Caco-2 (cell line): ENCODE data around the gene KCNJ12. TPM values are rescaled to one million over a fixed set of nuclear protein-coding genes. Genes with fewer than 3 reads are reported as not detected.

ENCODE experiments used
- BruUV-seq: library from RNA; stranded (reverse); fragments of 400-500 nt; replicated peaks from 2 replicates; lab custom pipeline; 2021; lab: Mats Ljungman, UMichigan
- CTCF ChIA-PET: fragments of 300-600 bp; sonication (Branson Sonifier 250); formaldehyde crosslinking; loops from one replicate; lab custom pipeline; 2022; ENCODE audit warnings: antibody characterized with exemption; lab: Charles Lee
- POLR2A ChIA-PET: fragments of 300-600 bp; sonication (Branson Sonifier 250); formaldehyde crosslinking; loops from one replicate; lab custom pipeline; 2022; ENCODE audit warnings: antibody characterized with exemption; lab: Charles Lee
- DNase-seq, 2 experiments: peaks; one replicate each; pipeline versions ENCODE4 v3.0.0 to v3.0.0-alpha.2; 2020 to 2022
- H3K27me3 ChIP-seq: replicated peaks from 2 replicates; pipeline ENCODE4 v1.6.0; 2011; ENCODE audit warnings: low read length; ENCODE audit not compliant: control insufficient read depth, insufficient read depth
- H3K36me3 ChIP-seq: 2 replicates; pipeline ENCODE4 v1.5.1; 2011; ENCODE audit warnings: low read length; ENCODE audit not compliant: control insufficient read depth, insufficient read depth
- H3K4me1 ChIP-seq: fragments of 250-450 bp; sonication (Bioruptor Pico); 2 replicates; pipeline ENCODE4 v1.5.1; 2020; ENCODE audit warnings: mild to moderate bottlenecking
- H3K4me3 ChIP-seq: 2 replicates; pipeline ENCODE4 v1.5.1; 2011; ENCODE audit warnings: low read depth, mild to moderate bottlenecking, control low read depth, low read length
- H3K9me3 ChIP-seq: fragments of 250-450 bp; sonication (Bioruptor Pico); 2 replicates; pipeline ENCODE4 v1.5.1; 2020; ENCODE audit warnings: mild to moderate bottlenecking, moderate library complexity
- H3K27ac Mint-ChIP-seq: one replicate; pipeline ENCODE4 v1.8.0; 2022; ENCODE audit warnings: mixed read lengths; ENCODE audit not compliant: unreplicated experiment
- H3K27me3 Mint-ChIP-seq: one replicate; pipeline ENCODE4 v1.8.0; 2022; ENCODE audit warnings: mixed read lengths; ENCODE audit not compliant: insufficient read depth, unreplicated experiment
- H3K36me3 Mint-ChIP-seq: one replicate; pipeline ENCODE4 v1.8.0; 2022; ENCODE audit warnings: mild to moderate bottlenecking, mixed read lengths; ENCODE audit not compliant: insufficient read depth, unreplicated experiment
- H3K4me1 Mint-ChIP-seq: one replicate; pipeline ENCODE4 v1.8.0; 2022; ENCODE audit warnings: low read depth, mixed read lengths; ENCODE audit not compliant: unreplicated experiment
- H3K4me3 Mint-ChIP-seq: one replicate; pipeline ENCODE4 v1.8.0; 2022; ENCODE audit warnings: mild to moderate bottlenecking, moderate library complexity, mixed read lengths; ENCODE audit not compliant: unreplicated experiment
- H3K9me3 Mint-ChIP-seq: one replicate; pipeline ENCODE4 v1.8.0; 2022; ENCODE audit warnings: mixed read lengths; ENCODE audit not compliant: unreplicated experiment
- CTCF ChIP-seq, 2 experiments: fragments of 200-600 bp in 1 of 2; IDR thresholded peaks; 1 replicate in 1 of 2; 2 replicates in 1 of 2; pipeline versions ENCODE4 v1.5.1 to v1.8.0; 2011 to 2022; ENCODE audit warnings: antibody characterized with exemption in 1 of 2, control low read depth in 1 of 2, inconsistent platforms in 1 of 2, low read depth in 1 of 2, low read length in 1 of 2, mild to moderate bottlenecking in 1 of 2, moderate library complexity in 1 of 2; ENCODE audit not compliant: insufficient read depth in 1 of 2, severe bottlenecking in 1 of 2, unreplicated experiment in 1 of 2
- intact Hi-C: fragments of 100-400 bp; cut with micrococcal nuclease; formaldehyde crosslinking; loops from one replicate; pipeline ENCODE4 v1.10.0; 2022; ENCODE audit not compliant: unreplicated experiment
- total RNA-seq: library from RNA; stranded (reverse); gene quantifications from 2 replicates; pipeline ENCODE4 v1.2.3, GENCODE V29; 2022

Gene KCNJ12
- total RNA-seq, 1 experiment from 2014 or later = 0.07 TPM

DNA sequence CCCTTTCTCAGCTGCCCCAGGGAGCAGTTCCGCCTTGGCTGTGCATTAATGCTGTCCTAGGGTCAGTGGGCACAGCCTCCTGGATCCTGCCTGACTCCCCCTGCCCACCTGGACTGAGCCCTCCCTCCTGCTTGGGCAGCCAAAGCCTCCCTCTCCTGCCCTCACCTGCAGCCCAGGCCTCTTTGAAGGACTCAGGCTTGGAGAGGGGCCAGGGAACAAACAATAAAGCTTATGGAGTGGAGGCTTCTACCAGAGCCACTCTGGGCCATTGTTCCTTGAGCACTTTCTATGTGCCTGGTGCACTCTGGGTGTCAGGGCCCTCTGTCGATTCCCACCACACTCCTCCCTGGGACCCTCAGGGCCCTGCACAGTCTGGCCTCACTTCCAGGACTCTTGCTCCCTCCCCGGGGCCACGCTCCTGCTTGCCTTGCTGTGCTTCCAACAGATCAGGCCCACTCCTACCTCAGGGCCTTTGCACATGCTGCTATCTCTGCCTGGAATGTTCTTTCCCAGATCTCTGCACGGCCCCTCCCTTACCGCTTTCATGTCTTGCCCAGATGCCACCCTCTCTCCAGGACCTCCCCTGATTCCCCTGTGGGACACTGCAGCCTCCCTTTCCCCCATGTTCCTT lies 5.0 kb downstream of the KCNJ12 start:
- Mint-ChIP-seq H3K36me3 (no peaks in the 10 kb centered on the region), H3K9me3 (no peaks in the 10 kb centered on the region), H3K27ac (no peak overlapping the region), H3K27me3 (peaks cover 3% of the 10 kb centered on the region), H3K4me1 (no peaks in the 10 kb centered on the region), H3K4me3 (no peak overlapping the region)
- TF ChIP-seq CTCF (IDR thresholded peaks at IDR 0.05; ENCODE audit: insufficient read depth in 1 of 2, low read depth in 1 of 2, low read length in 1 of 2, severe bottlenecking in 1 of 2, unreplicated experiment in 1 of 2) = no peak
- no peaks in the 10 kb centered on the region for H3K9me3 ChIP-seq
- H3K4me1 ChIP-seq = 0 out of 2 replicates have a peak, but pooled peaks cover 9% of the 10 kb centered on the region
- POLR2A ChIA-PET = no interaction called here
- intact Hi-C loops = no loop called here
- CTCF ChIA-PET = no interaction called here
- BruUV-seq = no TSS peak
- DNase-seq = no peak
- no peaks in the 10 kb centered on the region for H3K36me3 ChIP-seq
- no peaks in the 10 kb centered on the region for H3K27me3 ChIP-seq
- H3K4me3 ChIP-seq = no peak overlapping the region

DNA sequence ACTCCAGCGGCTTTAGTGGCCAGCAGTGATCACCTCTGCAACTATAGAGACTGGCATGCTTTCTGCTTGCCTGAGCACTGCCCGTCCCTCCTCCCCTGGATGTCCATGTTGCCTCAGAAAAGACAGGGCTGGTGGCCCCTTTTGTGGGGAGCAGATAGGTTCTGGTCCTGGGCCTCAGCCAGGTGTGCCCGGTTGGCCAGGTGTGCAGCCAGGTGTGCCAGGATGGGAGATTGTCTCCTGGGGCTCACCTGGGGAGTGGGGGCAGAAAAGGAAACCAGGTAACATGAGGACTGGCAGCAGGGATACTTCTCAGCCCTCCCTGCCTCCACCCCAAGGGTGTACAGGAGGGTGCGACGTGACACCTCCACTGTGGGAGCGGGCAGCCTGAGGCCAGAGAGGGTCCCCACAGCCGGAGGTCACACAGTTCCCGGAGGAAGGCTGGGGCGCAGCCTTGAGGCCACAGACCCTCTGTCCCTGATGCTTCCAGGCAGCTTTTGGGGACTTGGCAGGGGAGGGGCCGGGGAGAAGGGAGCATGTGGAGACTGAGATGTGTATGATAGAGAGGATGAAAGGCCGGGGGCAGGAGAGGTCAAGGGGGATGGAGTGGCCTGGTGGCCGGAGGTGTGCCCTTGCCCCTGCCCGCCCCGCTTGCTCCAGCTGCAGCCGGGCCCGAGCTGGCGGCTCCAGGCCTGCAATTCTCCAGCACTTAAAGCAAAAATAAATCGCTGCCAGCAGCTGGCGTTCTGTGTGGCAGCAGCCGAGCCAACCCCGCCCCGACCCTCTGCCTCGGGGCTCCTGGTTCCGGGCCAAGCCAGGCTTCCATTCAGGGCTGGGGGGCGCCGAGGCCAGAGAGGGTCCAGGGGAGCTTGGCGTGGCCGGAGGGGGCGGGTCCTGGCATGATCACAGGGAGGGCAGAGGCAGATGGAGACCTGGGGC lies 6.7 kb downstream of the KCNJ12 start:
- no peak for TF ChIP-seq CTCF (IDR thresholded peaks at IDR 0.05; ENCODE audit: insufficient read depth in 1 of 2, low read depth in 1 of 2, low read length in 1 of 2, severe bottlenecking in 1 of 2, unreplicated experiment in 1 of 2)
- Histone ChIP-seq H3K36me3 (no peaks in the 10 kb centered on the region), H3K9me3 (no peaks in the 10 kb centered on the region), H3K27me3 (no peaks in the 10 kb centered on the region), H3K4me3 (no peak overlapping the region), H3K4me1 (no peaks in the 10 kb centered on the region)
- no peaks in the 10 kb centered on the region for H3K9me3 Mint-ChIP-seq
- H3K27ac Mint-ChIP-seq = no peak overlapping the region
- CTCF ChIA-PET = no interaction called here
- H3K36me3 Mint-ChIP-seq = no peaks in the 10 kb centered on the region
- no peaks in the 10 kb centered on the region for H3K4me1 Mint-ChIP-seq
- H3K27me3 Mint-ChIP-seq = peaks cover 3% of the 10 kb centered on the region
- no peak overlapping the region for H3K4me3 Mint-ChIP-seq
- no peak for DNase-seq
- intact Hi-C loops = no loop called here
- BruUV-seq = no TSS peak
- POLR2A ChIA-PET = no interaction called here

GRCh38 chr17:21385281-21385845 lies 9.2 kb downstream of the KCNJ12 start:
- ChIA-PET POLR2A (no interaction called here), CTCF (no interaction called here)
- H3K27ac Mint-ChIP-seq = no peak overlapping the region
- H3K27me3 ChIP-seq = no peaks in the 10 kb centered on the region
- no peaks in the 10 kb centered on the region for H3K36me3 Mint-ChIP-seq
- peaks cover 6% of the 10 kb centered on the region for H3K27me3 Mint-ChIP-seq
- no peaks in the 10 kb centered on the region for H3K4me1 ChIP-seq
- no peaks in the 10 kb centered on the region for H3K9me3 ChIP-seq
- intact Hi-C loops = no loop called here
- no peaks in the 10 kb centered on the region for H3K9me3 Mint-ChIP-seq
- DNase-seq = no peak
- H3K4me3 ChIP-seq = no peak overlapping the region
- no peak overlapping the region for H3K4me3 Mint-ChIP-seq
- no peak for TF ChIP-seq CTCF (IDR thresholded peaks at IDR 0.05; ENCODE audit: insufficient read depth in 1 of 2, low read depth in 1 of 2, low read length in 1 of 2, severe bottlenecking in 1 of 2, unreplicated experiment in 1 of 2)
- H3K4me1 Mint-ChIP-seq = no peaks in the 10 kb centered on the region
- no peaks in the 10 kb centered on the region for H3K36me3 ChIP-seq
- no TSS peak for BruUV-seq
